ENCODE measurements around the gene UTP15. TPM values are rescaled to one million over a fixed set of nuclear protein-coding genes. Genes with fewer than 3 reads are reported as not detected.

The UTP15 gene
- total and polyA plus RNA-seq, 2 donors: 8.6 to 16.4 TPM

GRCh38 chr5:73531356-73531755, 34.2 kb upstream of the UTP15 start:
- 96% methylated on average over 1 of the region's 1 CpG for WGBS
- Histone ChIP-seq H3K27ac (ENCODE audit: low read depth in 1 of 2, low read length in 1 of 2) (no peak overlapping the region), H3K36me3 (ENCODE audit: control insufficient read depth in 2 of 2, insufficient read depth in 2 of 2, low read length in 1 of 2) (no peaks in the 10 kb centered on the region), H3K4me1 (ENCODE audit: control insufficient read depth in 2 of 2, insufficient read depth in 2 of 2, low read length in 2 of 2) (no peaks in the 10 kb centered on the region), H3K4me3 (ENCODE audit: low read length in 2 of 2) (no peak overlapping the region), H3K27me3 (ENCODE audit: control insufficient read depth in 2 of 2, insufficient read depth in 1 of 2, low read length in 1 of 2) (peaks cover 0 to 8% of the 10 kb centered on the region in 2 donors), H3K9me3 (ENCODE audit: control insufficient read depth in 2 of 2, insufficient read depth in 1 of 2, low read length in 1 of 2) (no peaks in the 10 kb centered on the region)
- no peak for DNase-seq (ENCODE audit: low read depth in 6 of 9, low spot score in 9 of 9)

DNA sequence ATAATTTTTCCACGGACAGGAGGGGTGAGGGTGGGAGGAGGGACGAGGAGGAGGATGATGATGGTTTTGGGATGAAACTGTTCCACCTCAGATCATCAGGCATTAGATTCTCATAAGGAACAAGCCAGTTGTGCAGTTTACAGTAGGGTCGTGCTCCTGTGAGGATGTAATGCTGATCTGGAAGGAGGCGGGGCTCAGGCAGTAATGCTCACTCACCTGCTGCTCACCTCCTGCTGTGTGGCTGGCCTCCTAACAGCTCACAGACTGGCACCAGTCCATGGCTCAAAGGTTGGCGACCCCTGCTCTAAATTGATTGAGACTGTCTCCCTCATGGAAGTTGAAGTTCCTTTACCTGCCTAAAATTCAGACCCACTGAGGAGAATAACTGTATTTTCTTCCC, 33.3 kb upstream of the UTP15 start:
- H3K9me3 ChIP-seq (ENCODE audit: control insufficient read depth in 2 of 2, insufficient read depth in 1 of 2, low read length in 1 of 2): no peaks in the 10 kb centered on the region
- 91% methylated on average over 5 of the region's 5 CpGs for WGBS
- no peaks in the 10 kb centered on the region for H3K36me3 ChIP-seq (ENCODE audit: control insufficient read depth in 2 of 2, insufficient read depth in 2 of 2, low read length in 1 of 2)
- no peak for DNase-seq (ENCODE audit: low read depth in 6 of 9, low spot score in 9 of 9)
- no peaks in the 10 kb centered on the region for H3K4me1 ChIP-seq (ENCODE audit: control insufficient read depth in 2 of 2, insufficient read depth in 2 of 2, low read length in 2 of 2)
- peaks cover 0 to 5% of the 10 kb centered on the region in 2 donors for H3K27me3 ChIP-seq (ENCODE audit: control insufficient read depth in 2 of 2, insufficient read depth in 1 of 2, low read length in 1 of 2)
- H3K4me3 ChIP-seq (ENCODE audit: low read length in 2 of 2): no peak overlapping the region
- no peak overlapping the region for H3K27ac ChIP-seq (ENCODE audit: low read depth in 1 of 2, low read length in 1 of 2)

DNA sequence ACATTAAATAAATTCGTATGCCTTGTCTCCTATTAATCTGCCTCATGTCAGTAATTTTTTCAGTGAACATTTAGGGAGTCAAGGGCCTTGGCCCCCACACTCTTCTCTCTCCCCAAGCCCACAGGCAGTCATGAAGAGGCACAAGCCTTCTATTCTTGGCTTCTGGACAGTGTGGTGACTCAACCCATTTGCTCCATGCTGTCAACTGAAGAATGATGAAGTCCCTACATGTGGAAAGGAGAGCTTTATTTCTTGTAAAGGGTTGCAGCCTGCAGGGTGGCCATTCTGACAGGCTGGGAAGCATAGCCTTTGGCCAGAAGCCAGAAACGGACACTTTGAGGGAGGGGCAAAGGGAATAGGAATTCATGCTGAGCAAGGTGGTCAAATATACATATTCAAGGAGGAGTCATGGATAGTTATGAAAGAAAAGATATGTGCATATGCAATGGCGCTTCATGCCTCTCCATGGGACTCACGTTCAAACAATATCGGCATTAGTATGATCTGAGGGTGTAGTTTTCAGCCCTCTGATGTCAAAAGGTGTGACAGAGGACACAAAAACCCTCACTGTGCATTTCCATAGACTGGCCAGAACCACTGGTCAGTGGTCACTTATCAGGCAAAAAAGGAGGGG, 31.4 kb upstream of the UTP15 start:
- Histone ChIP-seq H3K4me3 (ENCODE audit: low read length in 2 of 2) (no peak overlapping the region), H3K27me3 (ENCODE audit: control insufficient read depth in 2 of 2, insufficient read depth in 1 of 2, low read length in 1 of 2) (peaks cover 0 to 5% of the 10 kb centered on the region in 2 donors), H3K36me3 (ENCODE audit: control insufficient read depth in 2 of 2, insufficient read depth in 2 of 2, low read length in 1 of 2) (no peaks in the 10 kb centered on the region), H3K27ac (ENCODE audit: low read depth in 1 of 2, low read length in 1 of 2) (no peak overlapping the region), H3K4me1 (ENCODE audit: control insufficient read depth in 2 of 2, insufficient read depth in 2 of 2, low read length in 2 of 2) (no peaks in the 10 kb centered on the region), H3K9me3 (ENCODE audit: control insufficient read depth in 2 of 2, insufficient read depth in 1 of 2, low read length in 1 of 2) (no peaks in the 10 kb centered on the region)
- DNase-seq (ENCODE audit: low read depth in 6 of 9, low spot score in 9 of 9): no peak
- 91% methylated on average over 5 of the region's 5 CpGs for WGBS

DNA sequence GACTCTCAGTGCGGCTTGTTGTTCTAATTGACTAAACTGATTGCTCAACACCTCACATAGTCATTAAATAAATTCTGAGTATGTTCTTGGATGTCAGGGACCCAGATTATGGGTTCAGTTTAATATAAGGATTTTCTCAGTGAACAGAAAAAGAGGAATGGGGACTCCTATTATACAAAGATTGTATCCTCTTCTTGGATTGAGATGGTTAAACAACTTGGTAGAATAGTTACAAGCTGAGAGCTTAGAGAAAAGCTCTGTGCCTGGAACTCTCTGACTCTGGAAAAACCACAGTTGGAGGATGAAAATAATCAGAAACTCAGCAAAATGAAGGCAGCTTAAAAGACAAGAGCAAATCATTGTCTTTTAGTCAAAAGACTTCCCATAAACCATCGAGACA, 30.6 kb upstream of the UTP15 start:
- no peak overlapping the region for H3K4me3 ChIP-seq (ENCODE audit: low read length in 2 of 2)
- no peak for DNase-seq (ENCODE audit: low read depth in 6 of 9, low spot score in 9 of 9)
- 97% methylated on average over 2 of the region's 2 CpGs for WGBS
- no peaks in the 10 kb centered on the region for H3K9me3 ChIP-seq (ENCODE audit: control insufficient read depth in 2 of 2, insufficient read depth in 1 of 2, low read length in 1 of 2)
- no peaks in the 10 kb centered on the region for H3K4me1 ChIP-seq (ENCODE audit: control insufficient read depth in 2 of 2, insufficient read depth in 2 of 2, low read length in 2 of 2)
- H3K27me3 ChIP-seq (ENCODE audit: control insufficient read depth in 2 of 2, insufficient read depth in 1 of 2, low read length in 1 of 2): peaks cover 0 to 7% of the 10 kb centered on the region in 2 donors
- no peaks in the 10 kb centered on the region for H3K36me3 ChIP-seq (ENCODE audit: control insufficient read depth in 2 of 2, insufficient read depth in 2 of 2, low read length in 1 of 2)
- no peak overlapping the region for H3K27ac ChIP-seq (ENCODE audit: low read depth in 1 of 2, low read length in 1 of 2)

- Histone ChIP-seq H3K27ac (ENCODE audit: low read depth in 1 of 2, low read length in 1 of 2) (no peak overlapping the region), H3K36me3 (ENCODE audit: control insufficient read depth in 2 of 2, insufficient read depth in 2 of 2, low read length in 1 of 2) (no peaks in the 10 kb centered on the region), H3K4me3 (ENCODE audit: low read length in 2 of 2) (no peak overlapping the region), H3K27me3 (ENCODE audit: control insufficient read depth in 2 of 2, insufficient read depth in 1 of 2, low read length in 1 of 2) (peaks cover 0 to 13% of the 10 kb centered on the region in 2 donors), H3K9me3 (ENCODE audit: control insufficient read depth in 2 of 2, insufficient read depth in 1 of 2, low read length in 1 of 2) (no peaks in the 10 kb centered on the region), H3K4me1 (ENCODE audit: control insufficient read depth in 2 of 2, insufficient read depth in 2 of 2, low read length in 2 of 2) (no peaks in the 10 kb centered on the region)
- no peak for DNase-seq (ENCODE audit: low read depth in 6 of 9, low spot score in 9 of 9)
- WGBS: 94% methylated on average over 2 of the region's 2 CpGs
Observed at GRCh38 chr5:73539730-73540129, 25.8 kb upstream of the UTP15 start.

DNA sequence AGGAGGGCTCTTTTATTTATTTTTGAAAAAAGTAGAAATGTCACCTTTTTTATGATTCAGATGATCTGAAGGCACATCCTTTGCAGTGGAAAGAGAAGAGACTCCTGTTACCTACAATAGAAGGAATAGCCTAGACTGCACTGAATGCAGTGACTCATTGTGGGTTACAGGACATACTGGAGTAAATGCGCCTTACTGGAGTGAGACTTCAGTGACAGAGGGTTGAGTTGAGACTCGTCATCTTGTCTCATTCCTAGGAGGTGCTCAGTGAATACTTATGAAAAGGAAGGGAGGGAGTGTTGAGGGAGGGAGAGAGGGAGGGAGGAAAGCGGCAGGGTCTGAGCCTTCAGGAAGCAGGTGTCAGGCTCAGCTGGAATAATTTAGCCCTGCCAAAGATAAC, 25.4 kb upstream of the UTP15 start:
- 48% methylated on average over 3 of the region's 3 CpGs for WGBS
- Histone ChIP-seq H3K4me3 (ENCODE audit: low read length in 2 of 2) (no peak overlapping the region), H3K27ac (ENCODE audit: low read depth in 1 of 2, low read length in 1 of 2) (no peak overlapping the region), H3K36me3 (ENCODE audit: control insufficient read depth in 2 of 2, insufficient read depth in 2 of 2, low read length in 1 of 2) (no peaks in the 10 kb centered on the region), H3K9me3 (ENCODE audit: control insufficient read depth in 2 of 2, insufficient read depth in 1 of 2, low read length in 1 of 2) (no peaks in the 10 kb centered on the region), H3K27me3 (ENCODE audit: control insufficient read depth in 2 of 2, insufficient read depth in 1 of 2, low read length in 1 of 2) (peaks cover 0 to 13% of the 10 kb centered on the region in 2 donors), H3K4me1 (ENCODE audit: control insufficient read depth in 2 of 2, insufficient read depth in 2 of 2, low read length in 2 of 2) (no peaks in the 10 kb centered on the region)
- no peak for DNase-seq (ENCODE audit: low read depth in 6 of 9, low spot score in 9 of 9)

GRCh38 chr5:73542020-73542419, 23.5 kb upstream of the UTP15 start:
- no peak for DNase-seq (ENCODE audit: low read depth in 6 of 9, low spot score in 9 of 9)
- WGBS: 85% methylated on average over 4 of the region's 4 CpGs

DNA sequence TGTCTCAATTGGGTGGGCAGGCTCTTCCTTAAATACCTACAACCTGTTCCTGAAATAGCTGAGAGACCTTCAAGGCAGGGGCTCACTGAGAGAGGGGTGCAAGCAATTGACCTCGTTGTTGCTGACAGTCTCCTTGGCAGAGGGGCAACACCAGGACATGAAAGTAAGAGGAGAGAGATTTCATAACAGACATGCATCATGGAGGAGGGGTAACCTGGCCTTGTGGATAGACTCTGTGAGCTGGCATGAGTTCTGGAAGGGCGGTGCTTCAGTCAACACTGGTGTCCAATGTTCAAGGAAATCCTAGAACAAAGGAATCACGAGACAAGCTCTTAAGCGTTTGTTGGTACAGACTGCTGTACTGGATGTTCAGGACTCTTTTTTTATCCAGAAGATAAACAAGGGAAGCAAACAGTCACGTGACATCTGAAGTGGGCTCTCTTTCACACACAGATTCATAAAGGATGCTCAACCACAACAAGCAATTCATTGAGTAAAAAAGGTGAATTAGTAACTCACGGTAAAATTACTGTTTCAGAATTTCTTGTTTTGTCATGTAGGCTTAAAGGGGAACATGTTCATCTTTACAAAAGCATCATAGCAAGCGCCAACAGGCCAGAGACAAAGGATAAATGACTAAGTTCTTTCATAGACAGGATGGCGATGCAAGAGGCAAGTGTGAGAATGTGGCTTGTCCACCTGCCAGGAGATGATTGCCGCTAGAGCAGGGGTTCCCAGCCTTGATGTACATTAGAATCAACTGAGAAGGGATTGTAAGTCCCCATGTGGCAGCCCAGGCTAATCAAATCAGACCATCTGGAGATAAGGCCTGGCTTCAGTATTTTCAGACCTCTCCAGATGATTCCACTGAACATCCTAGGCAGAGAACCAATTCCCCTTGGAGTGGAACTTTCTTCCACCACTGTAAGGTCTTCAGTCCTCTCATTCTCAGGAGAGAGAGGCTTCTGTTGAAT, 20.8 kb upstream of the UTP15 start:
- no peak for DNase-seq (ENCODE audit: low read depth in 6 of 9, low spot score in 9 of 9)
- H3K4me3 ChIP-seq (ENCODE audit: low read length in 2 of 2): no peak overlapping the region
- H3K4me1 ChIP-seq (ENCODE audit: control insufficient read depth in 2 of 2, insufficient read depth in 2 of 2, low read length in 2 of 2): no peaks in the 10 kb centered on the region
- peaks cover 0 to 13% of the 10 kb centered on the region in 2 donors for H3K27me3 ChIP-seq (ENCODE audit: control insufficient read depth in 2 of 2, insufficient read depth in 1 of 2, low read length in 1 of 2)
- 89% methylated on average over 9 of the region's 9 CpGs for WGBS
- H3K36me3 ChIP-seq (ENCODE audit: control insufficient read depth in 2 of 2, insufficient read depth in 2 of 2, low read length in 1 of 2): no peaks in the 10 kb centered on the region
- H3K27ac ChIP-seq (ENCODE audit: low read depth in 1 of 2, low read length in 1 of 2): no peak overlapping the region
- H3K9me3 ChIP-seq (ENCODE audit: control insufficient read depth in 2 of 2, insufficient read depth in 1 of 2, low read length in 1 of 2): no peaks in the 10 kb centered on the region

More at GRCh38 chr5:73542020-73542419, 23.5 kb upstream of the UTP15 start:
- Histone ChIP-seq H3K9me3 (ENCODE audit: control insufficient read depth in 2 of 2, insufficient read depth in 1 of 2, low read length in 1 of 2) (no peaks in the 10 kb centered on the region), H3K27ac (ENCODE audit: low read depth in 1 of 2, low read length in 1 of 2) (no peak overlapping the region), H3K27me3 (ENCODE audit: control insufficient read depth in 2 of 2, insufficient read depth in 1 of 2, low read length in 1 of 2) (peaks cover 0 to 13% of the 10 kb centered on the region in 2 donors), H3K4me1 (ENCODE audit: control insufficient read depth in 2 of 2, insufficient read depth in 2 of 2, low read length in 2 of 2) (no peaks in the 10 kb centered on the region), H3K36me3 (ENCODE audit: control insufficient read depth in 2 of 2, insufficient read depth in 2 of 2, low read length in 1 of 2) (no peaks in the 10 kb centered on the region), H3K4me3 (ENCODE audit: low read length in 2 of 2) (no peak overlapping the region)

GRCh38 chr5:73545403-73545779, 20.2 kb upstream of the UTP15 start:
- WGBS: 89% methylated on average over 1 of the region's 1 CpG
- Histone ChIP-seq H3K27ac (ENCODE audit: low read depth in 1 of 2, low read length in 1 of 2) (no peak overlapping the region), H3K4me3 (ENCODE audit: low read length in 2 of 2) (no peak overlapping the region), H3K9me3 (ENCODE audit: control insufficient read depth in 2 of 2, insufficient read depth in 1 of 2, low read length in 1 of 2) (no peaks in the 10 kb centered on the region), H3K36me3 (ENCODE audit: control insufficient read depth in 2 of 2, insufficient read depth in 2 of 2, low read length in 1 of 2) (no peaks in the 10 kb centered on the region), H3K4me1 (ENCODE audit: control insufficient read depth in 2 of 2, insufficient read depth in 2 of 2, low read length in 2 of 2) (no peaks in the 10 kb centered on the region), H3K27me3 (ENCODE audit: control insufficient read depth in 2 of 2, insufficient read depth in 1 of 2, low read length in 1 of 2) (peaks cover 0 to 8% of the 10 kb centered on the region in 2 donors)
- DNase-seq (ENCODE audit: low read depth in 6 of 9, low spot score in 9 of 9): no peak
